GM21723 (cell line): ENCODE measurements around the gene CDC42EP4.
"Not testable (repeated sequence)": the region's sequence is repeated elsewhere in the genome, so short reads cannot be mapped to it uniquely, and the experiment has no call there.

Experiments
- ATAC-seq: cut with Tn5 transposase; IDR thresholded peaks from one replicate; pipeline ENCODE4 v1.9.1; 2021; ENCODE audit warnings: mild to moderate bottlenecking, moderate library complexity; ENCODE audit not compliant: unreplicated experiment

CDC42EP4 gene

GRCh38 chr17:73283250-73283649, 28.6 kb downstream of the CDC42EP4 start:
- ATAC-seq, result no peak

- ATAC-seq, result no peak
Measured at GRCh38 chr17:73282629-73283028, 29.2 kb downstream of the CDC42EP4 start.

DNA sequence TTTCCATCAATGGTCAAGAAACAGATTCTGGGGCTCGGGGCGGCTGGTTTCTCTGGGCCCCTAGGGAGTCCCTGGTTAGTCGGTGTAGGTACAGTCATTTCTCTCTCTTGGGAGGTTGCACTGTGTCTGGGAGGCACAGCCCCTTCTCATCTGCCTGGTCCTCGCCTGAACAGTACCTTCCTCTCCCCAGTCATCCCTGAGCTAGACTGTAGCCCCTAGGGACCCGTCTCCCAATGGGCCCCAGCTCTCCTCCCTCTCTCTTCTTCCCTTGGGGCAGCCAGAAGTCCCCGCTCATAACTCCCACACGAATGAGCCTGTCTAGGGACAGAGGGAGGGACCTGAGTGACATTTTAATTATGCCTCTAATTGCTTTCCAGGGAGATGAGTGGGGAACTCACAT, 29.9 kb downstream of the CDC42EP4 start:
- peak; percentile 91 for ATAC-seq

DNA sequence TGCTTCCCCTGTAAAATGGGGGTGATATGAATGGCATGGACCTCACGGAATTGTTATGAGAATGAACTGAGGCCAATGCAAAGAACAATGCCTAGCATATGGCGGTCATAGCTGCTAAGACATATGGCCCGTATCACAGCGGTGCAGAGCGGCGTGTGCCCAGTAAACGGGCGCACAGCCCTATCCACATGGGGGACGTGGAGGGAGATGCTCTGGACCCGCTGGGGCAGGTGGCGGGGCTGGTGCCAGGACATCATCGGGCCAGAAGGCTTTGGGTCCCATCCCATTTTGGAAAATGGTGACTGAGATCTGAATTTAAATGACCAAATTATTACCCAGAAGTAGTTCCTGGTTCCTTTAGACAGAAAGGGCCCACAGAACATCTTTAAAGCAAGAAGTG, 31.6 kb downstream of the CDC42EP4 start:
- no peak for ATAC-seq

DNA sequence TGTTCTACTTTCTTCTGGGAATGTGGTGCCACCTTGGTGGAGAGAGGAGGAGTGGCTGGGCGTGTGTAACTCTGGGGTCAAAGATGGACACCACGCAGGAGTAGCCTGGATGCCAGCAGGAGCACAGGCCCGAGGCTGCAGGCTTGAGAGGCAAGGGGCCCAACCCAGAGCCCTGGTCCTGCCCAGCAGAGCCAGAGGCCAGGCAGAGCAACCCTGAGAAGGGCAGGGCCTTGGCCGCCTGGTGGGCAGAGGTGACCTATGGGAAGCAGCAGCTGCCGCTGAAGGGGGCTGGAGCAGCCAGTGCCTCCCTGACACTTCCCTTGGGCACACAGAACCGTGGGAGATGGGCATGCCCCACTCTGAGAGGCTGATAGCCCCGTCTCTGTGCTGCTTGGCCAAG, 32.1 kb downstream of the CDC42EP4 start:
- ATAC-seq, result no peak

DNA sequence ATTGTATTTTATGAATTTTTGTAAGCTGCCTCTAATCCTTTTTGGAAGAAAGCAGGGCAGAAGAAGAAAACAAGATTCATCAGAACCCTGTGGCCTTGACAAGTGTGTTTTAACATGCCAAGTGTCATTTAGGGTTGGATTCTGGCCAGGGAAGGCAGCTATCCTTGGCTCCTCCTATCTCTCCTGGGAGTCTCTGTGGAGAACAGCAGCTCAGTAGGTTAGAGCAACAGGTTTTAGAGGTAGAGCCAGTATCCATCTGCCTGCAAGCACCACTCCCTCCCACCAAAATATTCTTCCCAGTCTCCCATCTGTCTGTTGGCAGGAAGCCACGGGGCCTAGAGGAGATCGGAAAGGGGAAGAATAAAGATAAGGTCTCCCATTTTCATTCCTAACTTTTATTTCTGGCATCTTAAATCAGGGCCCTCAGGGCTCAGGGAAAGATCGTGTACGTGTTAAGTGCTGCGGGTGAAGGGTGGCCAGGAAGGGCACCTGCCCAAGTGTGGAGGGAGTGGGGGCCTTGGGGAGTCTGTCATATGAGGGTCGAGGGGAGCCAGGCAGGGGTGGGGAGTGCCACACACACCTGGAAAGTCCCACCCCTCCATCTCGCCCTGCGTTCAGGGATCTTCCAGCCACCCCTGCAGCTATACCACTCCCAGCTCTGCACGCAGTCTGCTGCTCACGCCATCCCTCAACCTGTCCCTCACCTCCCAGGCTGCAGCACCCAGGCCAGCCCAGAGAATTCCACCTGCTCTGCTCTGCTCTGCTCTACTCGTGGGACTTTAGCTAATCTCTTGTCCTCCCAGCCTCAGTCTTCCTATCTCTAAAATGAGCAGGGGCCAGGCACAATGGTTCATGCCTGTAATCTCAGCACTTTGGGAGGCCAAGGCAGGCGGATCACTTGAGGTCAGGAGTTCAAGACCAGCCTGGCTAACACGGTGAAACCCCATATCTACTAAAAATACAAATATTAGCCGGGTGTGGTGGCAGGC, 33.0 kb downstream of the CDC42EP4 start:
- no peak for ATAC-seq

- no peak for ATAC-seq
Measured at GRCh38 chr17:73278049-73278464, 33.7 kb downstream of the CDC42EP4 start.

DNA sequence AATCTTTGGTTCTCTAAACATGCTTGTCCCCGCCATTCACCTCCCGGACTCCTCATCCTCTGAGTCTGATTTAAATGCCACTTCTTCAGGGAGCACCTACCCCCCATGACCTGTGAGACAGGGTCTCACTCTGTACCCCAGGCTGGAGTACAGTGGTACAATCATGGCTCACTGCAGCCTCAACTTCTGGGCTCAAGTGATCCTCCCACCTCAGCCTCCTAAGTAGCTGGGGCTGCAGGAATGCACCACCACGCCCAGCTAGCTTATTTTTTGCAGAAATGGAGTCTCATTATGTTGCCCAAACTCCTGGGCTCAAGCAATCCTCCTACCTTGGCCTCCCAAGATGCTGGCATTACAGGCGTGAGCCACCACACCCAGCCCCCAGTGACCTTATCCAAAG, 37.3 kb downstream of the CDC42EP4 start:
- no peak for ATAC-seq

DNA sequence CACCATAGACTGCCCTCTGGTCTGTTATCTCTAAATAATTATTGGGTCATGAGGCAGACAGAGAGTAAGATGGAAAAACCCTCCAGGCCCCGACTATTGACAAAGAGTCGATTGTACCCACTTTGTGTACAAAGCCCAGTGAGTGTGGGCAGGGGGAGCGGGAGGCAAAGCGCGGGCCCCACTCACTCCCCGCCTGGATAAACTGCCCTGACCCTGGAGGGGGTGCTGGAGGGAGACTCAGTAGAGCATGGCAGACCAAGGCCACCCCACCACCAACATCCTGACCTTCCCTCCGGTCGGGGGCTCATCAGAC, 38.9 kb downstream of the CDC42EP4 start:
- ATAC-seq, result no peak

DNA sequence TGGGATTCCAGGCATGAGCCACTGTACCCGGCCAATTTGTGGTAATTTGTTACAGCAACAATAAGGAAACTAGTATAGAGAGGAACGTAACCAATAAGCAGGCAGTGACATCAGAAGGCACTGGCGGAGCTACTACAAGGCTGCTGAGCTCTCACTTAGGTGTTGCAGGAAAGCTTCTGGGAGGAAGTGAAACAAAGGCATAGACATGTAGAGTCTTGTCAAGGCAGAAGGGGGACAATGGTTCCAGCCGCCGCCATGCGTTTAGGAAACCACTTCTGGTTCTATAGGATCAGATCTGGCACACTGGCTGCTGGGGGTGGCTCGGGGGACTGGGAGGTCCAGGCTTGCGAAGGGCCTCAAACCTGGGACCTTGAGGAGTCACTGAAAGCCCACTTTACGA, 40.7 kb downstream of the CDC42EP4 start:
- peak; percentile 98 for ATAC-seq

DNA sequence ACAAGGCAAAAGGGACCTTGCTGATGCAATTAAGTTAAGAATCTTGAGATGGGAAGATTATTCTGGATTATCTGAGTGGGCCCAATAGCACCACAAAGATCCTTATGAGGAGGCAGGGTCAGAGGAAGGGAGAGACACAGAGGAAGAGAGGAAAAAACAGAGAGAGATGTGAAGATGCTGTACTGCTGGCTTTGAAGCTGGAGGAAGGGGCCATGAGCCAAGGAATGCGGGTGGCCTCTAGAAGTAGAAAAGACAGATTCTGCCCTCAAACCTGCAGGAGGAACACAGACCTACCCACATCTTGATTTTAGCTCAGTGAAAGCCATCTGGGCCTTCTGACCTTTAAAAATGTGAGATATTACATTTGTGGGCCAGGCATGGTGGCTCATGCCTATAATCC, 42.0 kb downstream of the CDC42EP4 start:
- ATAC-seq, result no peak

GRCh38 chr17:73269329-73269615, 42.5 kb downstream of the CDC42EP4 start:
- no peak for ATAC-seq

GRCh38 chr17:73268582-73269328, 43.0 kb downstream of the CDC42EP4 start:
- ATAC-seq, result no peak

- no peak for ATAC-seq
Measured at GRCh38 chr17:73267648-73268537, 43.9 kb downstream of the CDC42EP4 start.

DNA sequence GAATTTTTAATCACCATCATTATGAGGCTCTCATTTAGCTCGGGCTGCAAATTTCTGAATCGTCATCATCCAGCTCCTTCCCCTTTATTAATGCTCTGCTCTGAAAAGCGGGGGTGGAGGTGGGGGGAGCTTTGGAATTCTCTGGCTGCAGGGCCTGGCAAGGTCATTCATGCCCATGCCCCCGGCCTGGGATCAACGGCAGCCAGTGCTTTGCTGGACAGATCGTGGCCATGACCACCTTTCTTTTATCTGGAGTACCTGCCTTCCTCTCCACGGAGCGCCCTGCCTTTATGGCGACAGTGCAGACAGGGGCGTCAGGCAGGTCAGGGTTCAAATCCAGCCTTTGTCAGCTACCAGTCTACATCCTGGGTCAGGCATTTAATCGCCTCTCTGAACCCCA, 45.0 kb downstream of the CDC42EP4 start:
- ATAC-seq, result no peak

GRCh38 chr17:73265646-73266640, 45.9 kb downstream of the CDC42EP4 start:
- no peak for ATAC-seq

DNA sequence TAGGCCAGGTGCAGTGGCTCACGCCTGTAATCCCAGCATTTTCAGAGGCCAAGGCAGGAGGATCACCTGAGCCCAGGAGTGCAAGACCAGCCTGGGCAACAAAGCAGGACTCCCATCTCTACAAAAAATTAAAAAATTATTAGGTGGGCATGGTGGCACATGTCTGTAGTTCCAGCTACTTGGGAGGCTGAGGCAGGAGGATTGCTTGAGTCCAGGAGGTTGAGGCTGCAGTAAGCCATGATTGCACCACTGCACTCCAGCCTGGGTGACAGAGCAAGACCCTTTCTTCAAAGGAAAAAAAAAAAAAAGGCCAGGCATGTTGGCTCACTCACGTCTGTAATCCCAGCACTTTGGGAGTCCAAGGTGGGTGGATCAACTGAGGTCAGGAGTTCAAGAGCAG, 47.4 kb downstream of the CDC42EP4 start:
- not testable (repeated sequence) for ATAC-seq

- no peak for ATAC-seq
Measured at GRCh38 chr17:73262676-73263642, 48.8 kb downstream of the CDC42EP4 start.
